GM04504 (cell line): ENCODE results near the gene AARSD1.
"Not testable (repeated sequence)": the region's sequence is repeated elsewhere in the genome, so short reads cannot be mapped to it uniquely, and the experiment has no call there.

ENCODE experiments used
- DNase-seq: peaks from one replicate; pipeline ENCODE4 v3.0.0-alpha.2; 2012; ENCODE audit warnings: low read depth

The AARSD1 gene

DNA sequence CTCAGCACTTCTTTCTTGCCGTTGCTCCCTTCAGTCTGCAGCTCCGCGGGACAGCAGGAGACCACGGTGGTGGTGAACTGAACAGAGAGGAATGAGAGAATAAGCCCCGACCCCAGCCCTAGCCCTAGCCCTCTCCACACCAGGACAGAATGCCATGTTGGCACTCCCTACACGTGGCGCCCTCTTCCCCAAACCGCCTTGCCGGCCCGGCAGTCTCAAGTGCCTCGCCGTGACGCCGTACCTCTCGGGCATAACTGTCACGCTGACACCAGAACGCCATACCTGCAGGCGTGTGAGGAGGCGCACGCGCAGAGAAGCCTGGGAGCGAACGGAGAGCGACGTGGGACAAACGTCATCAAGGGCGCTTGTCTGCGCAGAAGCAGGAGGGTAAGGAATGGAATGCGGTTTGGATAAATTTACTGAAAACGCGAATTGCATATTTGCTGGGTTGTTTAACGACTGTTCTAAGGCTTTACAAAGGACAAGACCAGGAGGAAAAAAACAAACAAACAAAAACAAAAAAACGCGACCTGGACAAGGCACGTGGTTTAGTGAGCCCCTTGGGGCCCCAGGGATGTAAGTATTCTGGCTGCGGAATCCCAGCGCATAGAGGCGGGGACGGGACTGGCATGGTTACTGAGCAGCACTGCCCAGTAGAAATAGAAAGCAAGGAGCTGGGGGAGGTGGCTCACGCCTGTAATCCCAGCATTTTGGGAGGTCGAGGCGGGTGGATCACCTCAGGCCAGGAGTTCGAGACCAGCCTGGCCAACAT lies at the start of gene AARSD1:
Gene AARSD1 (minus strand): TSS at position 294 of the 772 bp plus-strand sequence. CDS start 14 bp downstream, at position 280.
- DNase-seq: peak; percentile 88

GRCh38 chr17:43013296-43013695 lies 49.0 kb upstream of the AARSD1 start:
- no peak for DNase-seq

DNA sequence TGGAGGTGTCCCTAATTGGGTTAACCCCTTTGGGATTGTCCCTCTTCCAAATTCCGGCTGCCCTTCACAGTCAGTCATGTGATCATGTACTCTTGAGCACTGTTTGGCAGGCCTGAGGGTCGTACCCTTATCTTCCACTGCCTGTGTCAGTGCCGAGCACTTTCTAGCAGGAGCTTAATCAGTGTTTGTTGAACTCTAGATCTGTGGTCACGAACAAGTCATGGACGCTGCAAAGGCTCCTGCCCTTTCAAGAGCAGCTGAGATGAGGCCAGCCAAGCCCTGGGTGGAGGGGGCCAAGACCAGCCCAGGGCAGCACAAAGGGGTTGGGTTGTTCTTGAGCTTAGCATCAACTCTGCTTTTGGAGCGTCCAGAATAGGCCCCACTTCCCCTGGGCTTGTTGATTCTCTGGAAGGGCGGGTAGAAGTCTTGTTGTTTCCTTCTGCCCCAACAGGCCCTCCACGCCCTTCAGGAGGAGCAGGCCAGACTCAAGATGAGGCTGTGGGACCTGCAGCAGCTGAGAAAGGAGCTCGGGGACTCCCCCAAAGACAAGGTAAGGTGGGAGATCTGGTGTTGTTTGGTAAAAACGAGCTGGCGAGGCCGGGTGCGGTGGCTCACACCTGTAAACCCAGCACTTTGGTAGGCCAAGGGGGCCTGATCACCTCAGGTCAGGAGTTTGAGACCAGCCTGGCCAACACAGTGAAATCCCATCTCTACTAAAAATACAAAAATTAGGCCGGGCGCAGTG lies 47.6 kb upstream of the AARSD1 start:
- DNase-seq: no peak

DNA sequence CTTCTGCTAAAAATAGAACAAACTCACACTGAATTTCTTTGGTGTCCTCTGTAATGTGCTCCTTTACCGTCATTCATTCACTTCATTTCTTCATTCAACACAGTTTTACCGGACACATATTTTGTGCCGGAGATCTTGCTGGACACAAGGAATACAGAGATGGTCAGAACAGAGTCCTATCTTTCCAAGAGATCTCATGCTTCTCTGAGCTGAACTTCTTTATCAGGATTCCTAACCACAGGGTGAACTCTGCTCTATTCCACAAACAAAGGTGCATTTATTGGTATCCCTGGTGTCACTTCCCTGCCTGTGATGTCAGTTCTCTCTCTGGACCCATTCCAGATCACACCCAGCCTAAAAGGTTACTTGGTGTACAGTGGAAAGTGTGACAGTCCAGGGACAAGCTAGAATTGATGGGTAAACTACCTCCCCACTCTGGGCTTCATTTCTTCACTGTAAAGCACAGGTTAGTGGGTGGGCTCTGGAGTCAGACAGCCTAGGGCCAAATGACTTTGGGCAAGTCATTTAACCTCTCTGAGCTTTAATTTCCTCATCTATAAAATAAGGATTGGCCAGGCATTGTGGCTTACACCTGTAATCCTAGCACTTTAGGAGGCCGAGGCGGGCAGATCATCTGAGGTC lies 46.5 kb upstream of the AARSD1 start:
- no peak for DNase-seq

DNA sequence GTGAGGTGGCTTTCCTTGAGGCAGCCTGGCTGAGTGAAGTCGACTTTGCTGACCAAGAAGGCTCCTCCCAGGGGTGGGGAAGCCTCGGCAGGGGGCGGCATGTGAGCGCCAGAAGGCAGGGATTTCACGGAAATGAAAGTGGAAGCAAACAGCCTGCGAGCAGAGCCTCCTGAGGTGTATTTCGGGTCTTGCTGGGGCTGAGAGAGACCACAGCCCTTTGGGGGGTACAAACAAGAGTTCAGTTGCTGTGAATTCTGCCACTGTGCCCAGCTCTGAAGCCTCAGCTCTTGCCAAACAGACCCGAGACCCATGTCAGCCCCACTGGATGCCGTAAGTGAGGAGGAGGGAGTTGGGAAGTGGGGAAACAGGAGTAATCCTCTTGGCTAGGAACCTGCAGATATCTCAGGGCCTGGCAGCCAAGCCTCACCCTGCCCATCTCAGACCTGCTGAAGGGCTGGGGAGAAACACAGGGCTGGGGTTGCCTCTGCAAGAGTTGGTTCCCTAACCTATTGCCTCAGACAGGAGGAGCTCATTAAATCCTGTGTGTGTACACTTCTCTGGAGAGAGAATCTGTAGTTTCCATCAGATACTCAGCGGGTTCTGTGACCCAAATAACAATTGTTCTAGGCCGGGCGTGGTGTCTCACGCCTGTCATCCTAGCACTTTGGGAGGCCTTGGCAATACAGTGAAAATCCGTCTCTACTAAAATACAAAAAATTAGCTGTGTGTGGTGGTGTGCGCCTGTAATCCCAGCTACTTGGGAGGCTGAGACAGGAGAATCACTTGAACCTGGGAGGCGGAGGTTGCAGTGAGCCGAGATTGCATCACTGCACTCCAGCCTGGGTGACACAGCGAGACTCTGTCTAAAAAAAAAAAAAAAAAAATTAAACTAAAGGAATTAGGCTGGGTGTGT lies 42.6 kb upstream of the AARSD1 start, which contains the start of gene IFI35:
Gene IFI35 (plus strand): TSS at position 146 of the 913 bp plus-strand sequence. CDS start 164 bp downstream, at position 310.
- DNase-seq: peak; percentile 72

DNA sequence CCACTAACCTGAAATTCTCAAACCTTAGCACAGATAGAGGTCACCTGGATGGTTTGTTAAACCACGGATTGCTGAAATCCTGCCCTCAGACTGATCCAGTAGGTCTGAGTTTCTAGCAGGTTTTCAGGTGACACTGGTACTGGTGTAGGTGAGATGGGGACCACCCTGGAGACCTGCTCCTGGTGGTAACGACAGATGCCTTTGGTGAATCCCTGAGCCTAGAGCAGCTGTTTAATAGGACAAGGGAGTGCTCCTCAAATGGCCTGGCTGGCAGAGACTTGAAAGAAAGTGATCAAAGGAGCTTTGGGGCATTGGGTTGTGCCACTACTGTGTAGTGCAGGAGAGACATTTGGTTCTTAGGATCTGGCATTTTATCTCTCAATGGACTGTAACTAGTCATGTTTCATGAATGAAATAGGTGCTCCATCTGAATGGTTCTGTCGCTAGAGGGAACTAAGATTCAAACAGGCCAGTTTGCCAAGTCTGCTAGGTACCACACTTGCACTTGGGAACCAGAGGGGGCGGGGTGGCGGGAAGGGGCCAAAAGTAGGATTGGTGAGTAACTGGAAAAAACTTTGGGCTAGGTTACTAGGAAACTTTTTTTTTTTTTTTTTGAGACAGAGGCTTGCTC lies 39.4 kb upstream of the AARSD1 start:
- DNase-seq: no peak

DNA sequence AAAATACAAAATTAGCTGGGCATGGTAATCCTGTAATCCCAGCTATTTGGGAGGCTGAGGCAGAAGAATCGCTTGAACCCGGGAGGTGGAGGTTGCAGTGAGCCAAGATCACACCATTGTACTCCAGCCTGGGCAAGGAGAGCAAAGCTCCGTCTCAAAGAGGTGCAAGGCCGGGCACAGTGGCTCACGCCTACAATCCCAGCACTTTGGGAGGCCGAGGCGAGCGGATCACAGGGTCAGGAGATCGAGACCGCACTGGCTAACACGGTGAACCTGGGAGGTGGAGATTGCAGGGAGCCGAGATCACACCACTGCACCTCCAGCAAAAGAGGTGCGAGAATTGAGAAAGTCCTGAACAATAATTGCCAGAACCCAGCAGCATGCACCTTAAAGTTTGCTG lies 36.6 kb upstream of the AARSD1 start:
- not testable (repeated sequence) for DNase-seq

DNA sequence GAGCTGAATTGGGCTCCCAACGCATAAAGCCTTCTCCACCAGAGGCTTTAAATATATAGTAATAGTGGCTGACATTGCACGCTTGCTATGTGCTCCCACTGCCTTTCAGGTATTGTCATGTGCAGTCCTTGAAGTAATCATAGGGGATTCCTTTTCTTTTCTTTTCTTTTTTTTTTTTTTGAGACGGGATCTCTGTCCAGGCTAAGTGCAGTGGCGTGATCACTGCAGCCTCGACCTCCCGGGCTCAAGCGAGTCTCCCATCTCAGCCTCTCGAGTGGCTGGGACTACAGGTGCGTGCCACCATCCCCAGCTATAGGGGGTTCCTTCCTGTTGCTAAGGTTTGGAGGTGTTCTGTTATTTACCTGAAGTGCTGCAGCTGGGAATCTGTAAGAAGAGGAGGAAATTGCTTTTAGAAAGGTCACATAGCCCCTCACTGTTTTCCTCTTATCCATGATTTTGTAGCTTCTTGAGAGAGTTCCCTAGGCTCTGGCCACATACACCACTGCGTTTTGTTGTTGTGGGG lies 34.8 kb upstream of the AARSD1 start:
- no peak for DNase-seq

- peak; percentile 100 for DNase-seq
These were observed 34.0 kb upstream of the AARSD1 start, which contains the start of gene RPL27 for GRCh38 chr17:42997984-42998938. Gene RPL27 (plus strand): TSS chr17:42998419. CDS start chr17:42998751, 332 bp downstream.

- DNase-seq: no peak
These were observed 33.2 kb upstream of the AARSD1 start for GRCh38 chr17:42997390-42997983.

DNA sequence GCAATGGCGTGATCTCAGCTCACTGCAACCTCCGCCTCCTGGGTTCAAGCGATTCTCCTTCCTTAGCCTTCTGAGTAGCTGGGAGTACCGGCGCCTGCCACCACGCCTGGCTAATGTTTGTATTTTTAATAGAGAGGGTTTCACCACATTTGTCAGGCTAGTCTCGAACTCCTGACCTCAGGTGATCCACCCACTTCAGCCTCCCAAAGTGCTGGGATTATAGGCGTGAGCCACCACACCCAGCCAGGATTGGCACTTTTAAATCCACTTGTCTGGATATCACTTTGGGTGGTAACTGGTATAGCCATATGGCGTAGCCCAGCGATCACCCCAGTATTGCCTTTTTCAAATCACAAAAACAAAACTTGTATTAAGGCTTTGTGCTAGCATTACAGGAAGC lies 29.7 kb upstream of the AARSD1 start:
- not testable (repeated sequence) for DNase-seq

DNA sequence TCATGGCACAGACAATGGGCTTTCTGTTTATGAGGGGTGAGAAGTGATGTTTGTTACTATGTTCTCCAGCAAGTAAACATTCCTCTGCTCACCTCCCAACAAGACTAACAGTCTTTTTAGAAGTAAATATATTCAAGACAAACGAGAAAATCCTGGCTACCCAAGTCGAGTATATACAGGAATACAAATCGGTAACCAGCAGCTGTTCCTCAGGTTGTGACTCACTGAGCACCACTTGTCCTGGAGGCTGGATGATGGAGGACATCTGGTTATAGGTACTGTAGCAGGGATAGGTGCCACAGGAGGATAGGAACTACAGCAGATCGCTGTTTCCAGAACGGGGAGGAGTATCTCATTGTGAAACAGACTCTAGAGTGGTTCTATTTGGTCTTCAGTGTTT lies 28.6 kb upstream of the AARSD1 start:
- DNase-seq: no peak

- DNase-seq: no peak
These were observed 27.2 kb upstream of the AARSD1 start for GRCh38 chr17:42991471-42991870.

DNA sequence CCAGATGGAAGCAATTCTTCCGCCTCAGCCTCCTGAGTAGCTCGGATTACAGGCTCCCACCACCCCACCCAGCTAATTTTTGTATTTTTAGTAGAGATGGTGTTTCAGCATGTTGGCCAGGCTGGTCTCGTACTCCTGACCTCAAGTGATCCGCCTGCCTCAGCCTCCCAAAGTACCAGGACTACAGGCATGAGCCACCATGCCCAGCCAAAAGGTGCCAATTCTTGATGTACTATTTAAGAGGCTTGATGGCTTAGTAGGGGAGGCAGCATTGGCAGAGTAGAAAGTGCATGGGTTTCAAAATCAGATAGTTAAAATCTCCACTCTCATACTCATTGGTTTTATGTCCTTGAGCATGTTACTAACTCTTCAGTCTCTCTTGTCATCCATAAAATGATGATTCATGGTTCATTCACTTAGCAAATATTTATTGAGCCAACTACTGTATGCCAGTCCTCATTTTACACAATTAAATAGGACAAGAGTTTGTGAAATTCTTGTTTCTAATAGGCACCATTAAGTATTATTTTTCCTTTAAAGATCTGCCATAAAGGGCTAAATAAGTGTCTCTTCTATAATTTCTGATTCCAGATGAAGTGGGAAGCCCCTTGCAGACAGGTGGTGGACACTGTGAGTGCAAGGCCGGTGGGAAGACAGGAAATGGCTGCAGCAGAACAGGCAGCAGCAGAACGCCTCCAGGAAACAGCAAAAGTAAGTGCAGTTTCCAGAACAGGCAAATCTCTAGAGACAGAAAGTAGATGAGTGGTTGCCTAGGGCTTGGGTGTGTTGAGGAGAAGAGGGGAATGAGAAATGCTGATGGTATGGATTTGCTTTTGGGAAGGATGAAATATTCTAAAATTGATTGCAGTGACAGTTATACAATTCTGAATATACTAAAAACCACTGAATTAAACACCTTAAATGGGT lies 25.7 kb upstream of the AARSD1 start:
- no peak for DNase-seq

- DNase-seq: no peak
These were observed 24.9 kb upstream of the AARSD1 start for GRCh38 chr17:42989141-42989540.

DNA sequence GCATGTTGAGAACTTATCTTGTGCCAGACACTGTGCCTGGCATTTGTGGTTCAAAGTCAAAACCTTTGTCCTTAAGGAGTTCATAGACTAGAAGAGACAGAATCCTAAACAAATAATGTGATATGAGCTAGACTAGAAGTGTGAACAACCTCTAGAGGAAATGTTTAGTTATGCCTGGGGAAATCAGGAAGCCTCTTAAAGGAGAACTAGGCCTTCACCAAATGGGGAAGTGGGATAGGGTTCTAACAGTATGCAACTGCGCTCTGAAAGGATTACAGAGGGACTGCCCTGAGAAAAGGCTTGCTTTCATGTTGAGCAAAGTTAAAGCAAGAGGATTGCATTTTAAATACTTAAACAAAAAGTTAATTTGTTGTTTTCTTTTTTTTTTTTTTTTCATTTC lies 21.0 kb upstream of the AARSD1 start:
- no peak for DNase-seq

GRCh38 chr17:42982266-42982665 lies 18.0 kb upstream of the AARSD1 start:
- no peak for DNase-seq

DNA sequence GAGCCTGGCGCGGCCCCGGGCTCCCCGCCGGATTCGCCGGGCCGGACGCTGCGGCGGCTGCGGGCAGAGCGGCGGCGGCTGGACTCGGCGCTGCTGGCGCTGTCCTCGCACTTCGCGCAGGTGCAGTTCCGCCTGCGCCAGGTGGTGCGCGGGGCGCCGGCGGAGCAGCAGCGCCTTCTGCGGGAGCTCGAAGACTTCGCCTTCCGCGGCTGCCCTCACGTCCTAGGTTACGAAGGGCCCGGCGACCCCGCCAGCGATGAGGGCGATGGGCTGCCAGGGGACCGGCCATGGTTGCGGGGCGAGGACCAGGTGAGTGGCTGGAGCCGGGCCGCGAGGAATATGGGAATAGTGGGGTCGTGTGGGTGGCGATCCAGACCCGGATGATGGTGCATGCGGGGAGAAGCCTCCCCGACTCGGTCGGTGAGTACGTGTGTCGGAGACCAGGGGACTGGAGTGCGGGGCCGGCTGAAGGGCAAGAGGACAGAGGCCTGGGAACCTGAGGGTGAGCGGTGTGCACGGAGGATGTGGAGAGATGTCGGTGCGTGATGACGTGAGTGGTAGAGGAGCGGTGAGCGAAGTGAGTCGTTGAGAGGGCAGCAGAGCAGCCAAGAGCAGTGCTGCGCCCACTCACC lies 16.6 kb upstream of the AARSD1 start:
- no peak for DNase-seq
